MCF 10A (cell line): ENCODE data around the gene GFM2. TPM values are rescaled to one million over a fixed set of nuclear protein-coding genes. Genes with fewer than 3 reads are reported as not detected.

Source experiments
- BruUV-seq: library from RNA; stranded (reverse); fragments of 400-500 nt; replicated peaks from 2 replicates; lab custom pipeline; 2021; lab: Mats Ljungman, UMichigan
- CTCF ChIA-PET: fragments of 300-600 bp; sonication (Branson Sonifier 250); formaldehyde crosslinking; extraction: SDS; loops from one replicate; lab custom pipeline; 2021; ENCODE audit warnings: antibody characterized with exemption, inconsistent platforms; lab: Yijun Ruan, JAX
- POLR2A ChIA-PET: fragments of 300-600, 350-650 bp; sonication (Branson Sonifier 250); formaldehyde crosslinking; extraction: SDS; loops from one replicate; lab custom pipeline; 2020; ENCODE audit warnings: antibody characterized with exemption, inconsistent platforms; lab: Yijun Ruan, JAX
- DNase-seq: peaks from one replicate; pipeline ENCODE4 v3.0.0-alpha.2; 2018; ENCODE audit not compliant: unreplicated experiment
- H3K27ac Mint-ChIP-seq: one replicate; pipeline ENCODE4 v1.8.0; 2022; ENCODE audit warnings: mild to moderate bottlenecking, low read depth, mixed read lengths; ENCODE audit not compliant: unreplicated experiment
- H3K27me3 Mint-ChIP-seq: one replicate; pipeline ENCODE4 v1.8.0; 2022; ENCODE audit warnings: mixed read lengths; ENCODE audit not compliant: insufficient read depth, unreplicated experiment
- H3K36me3 Mint-ChIP-seq: one replicate; pipeline ENCODE4 v1.8.0; 2022; ENCODE audit warnings: mild to moderate bottlenecking, moderate library complexity, mixed read lengths; ENCODE audit not compliant: insufficient read depth, unreplicated experiment
- H3K4me1 Mint-ChIP-seq: one replicate; pipeline ENCODE4 v1.8.0; 2022; ENCODE audit warnings: mixed read lengths; ENCODE audit not compliant: insufficient read depth, unreplicated experiment
- H3K4me3 Mint-ChIP-seq: one replicate; pipeline ENCODE4 v1.8.0; 2022; ENCODE audit warnings: mild to moderate bottlenecking, moderate library complexity, mixed read lengths; ENCODE audit not compliant: unreplicated experiment
- H3K9me3 Mint-ChIP-seq: one replicate; pipeline ENCODE4 v1.8.0; 2022; ENCODE audit warnings: mixed read lengths; ENCODE audit not compliant: unreplicated experiment
- CTCF ChIP-seq: fragments of 200-600 bp; IDR thresholded peaks from one replicate; pipeline ENCODE4 v1.8.0; 2022; ENCODE audit warnings: antibody characterized with exemption, mild to moderate bottlenecking; ENCODE audit not compliant: unreplicated experiment
- intact Hi-C: fragments of 100-400 bp; cut with micrococcal nuclease; formaldehyde crosslinking; loops from 2 replicates; pipeline ENCODE4 v1.14.1; 2022
- total RNA-seq: library from RNA; stranded (reverse); gene quantifications from 2 replicates; pipeline ENCODE4 v1.2.3, GENCODE V29; 2022

GFM2 gene
- total RNA-seq, 1 experiment from 2014 or later = 26.4 TPM

DNA sequence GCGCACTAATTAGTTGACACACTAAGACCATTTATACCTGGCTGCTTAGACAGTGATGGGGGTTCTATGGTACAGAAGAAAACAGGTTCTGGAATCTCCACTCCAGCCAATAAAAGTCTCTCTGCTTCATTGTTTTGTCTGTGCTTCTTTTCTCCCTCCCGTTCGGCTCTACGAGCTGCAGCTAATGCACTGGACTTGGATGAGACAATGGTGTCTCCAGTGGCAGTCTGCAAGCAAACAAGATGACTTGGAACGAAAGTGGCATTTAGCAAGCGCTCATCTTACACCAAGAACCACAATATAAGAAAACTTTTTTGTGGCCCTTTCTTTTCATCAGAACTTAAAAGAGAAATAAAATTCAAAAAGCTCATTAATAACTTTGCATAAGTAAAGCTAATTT lies 30.2 kb downstream of the GFM2 start:
- no peak overlapping the region for H3K27ac Mint-ChIP-seq
- ChIA-PET POLR2A (interaction anchor here (0.6 to 0.9 kb wide), 2 partner anchors 19 to 22 kb away, joined by 3 read pairs; no protein-coding TSS in a partner anchor), CTCF (no interaction called here)
- H3K4me3 Mint-ChIP-seq = no peak overlapping the region
- no peak for TF ChIP-seq CTCF
- no peaks in the 10 kb centered on the region for H3K9me3 Mint-ChIP-seq
- H3K27me3 Mint-ChIP-seq = no peaks in the 10 kb centered on the region
- BruUV-seq = no TSS peak
- H3K36me3 Mint-ChIP-seq = peaks cover 74% of the 10 kb centered on the region
- no peak for DNase-seq
- intact Hi-C loops = no loop called here
- no peaks in the 10 kb centered on the region for H3K4me1 Mint-ChIP-seq

DNA sequence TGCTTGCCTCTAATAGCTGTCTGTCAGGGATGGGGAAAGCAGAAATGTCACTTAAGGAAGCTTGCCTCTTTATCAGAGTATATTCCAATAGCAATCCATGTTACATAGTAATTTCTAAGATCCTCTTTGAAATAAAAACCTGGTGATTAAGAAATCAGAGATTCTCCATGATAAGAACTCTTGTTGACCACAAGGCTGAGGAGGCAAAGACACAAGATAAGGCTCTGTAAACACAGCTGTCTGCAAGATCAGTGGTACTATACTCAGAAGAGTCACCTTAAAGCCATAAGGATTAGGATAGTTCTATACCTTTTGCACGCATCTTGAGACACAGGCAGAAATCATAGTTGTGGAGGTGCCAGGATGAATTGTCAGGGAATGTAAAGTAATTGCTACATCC lies 41.6 kb downstream of the GFM2 start:
- Mint-ChIP-seq H3K36me3 (peaks cover 75% of the 10 kb centered on the region), H3K9me3 (no peaks in the 10 kb centered on the region), H3K27me3 (no peaks in the 10 kb centered on the region), H3K4me3 (no peak overlapping the region), H3K4me1 (no peaks in the 10 kb centered on the region), H3K27ac (no peak overlapping the region)
- POLR2A ChIA-PET = interaction anchor here (1.2 kb wide), 1 partner anchor 18 kb away, joined by 4 read pairs; no protein-coding TSS in a partner anchor
- no peak for DNase-seq
- no peak for TF ChIP-seq CTCF
- no TSS peak for BruUV-seq
- intact Hi-C loops = no loop called here
- CTCF ChIA-PET = interaction anchor here (0.9 kb wide), 1 partner anchor 52 kb away, joined by 3 read pairs; no protein-coding TSS in a partner anchor

GRCh38 chr5:74722271-74722670 lies 44.6 kb downstream of the GFM2 start:
- no peak overlapping the region for H3K4me3 Mint-ChIP-seq
- peaks cover 73% of the 10 kb centered on the region for H3K36me3 Mint-ChIP-seq
- POLR2A ChIA-PET = interaction anchor here (0.6 to 1.1 kb wide), 2 partner anchors 16 to 195 kb away, joined by 3 read pairs; no protein-coding TSS in a partner anchor
- TF ChIP-seq CTCF = no peak
- no peak for DNase-seq
- no peaks in the 10 kb centered on the region for H3K27me3 Mint-ChIP-seq
- H3K4me1 Mint-ChIP-seq = no peaks in the 10 kb centered on the region
- no TSS peak for BruUV-seq
- H3K27ac Mint-ChIP-seq = no peak overlapping the region
- intact Hi-C loops = no loop called here
- H3K9me3 Mint-ChIP-seq = no peaks in the 10 kb centered on the region
- CTCF ChIA-PET = interaction anchor here (0.6 to 1.0 kb wide), 2 partner anchors 49 to 841 kb away, joined by 3 read pairs; no protein-coding TSS in a partner anchor

DNA sequence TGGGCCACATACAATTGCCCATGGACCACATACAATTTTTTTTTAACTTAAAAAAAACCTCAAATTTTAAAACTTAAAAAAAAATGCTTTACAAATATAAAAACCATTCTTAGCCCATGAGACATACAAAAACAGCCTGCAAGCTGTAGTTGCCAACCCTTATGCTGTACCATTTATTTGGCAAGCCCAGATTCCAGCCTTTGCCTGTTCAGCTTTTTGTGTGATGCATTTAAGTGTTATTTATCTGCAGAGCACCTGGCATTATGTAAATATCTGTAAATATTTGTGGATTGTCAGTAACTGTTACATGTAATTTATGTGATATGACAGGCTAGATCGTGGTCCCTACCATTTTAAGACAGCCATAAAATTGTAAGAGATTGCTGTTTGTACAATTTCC lies 49.3 kb downstream of the GFM2 start:
- H3K4me1 Mint-ChIP-seq = no peaks in the 10 kb centered on the region

More for the DNA sequence above, 49.3 kb downstream of the GFM2 start:
- ChIA-PET CTCF (interaction anchor here (0.6 to 1.4 kb wide), 3 partner anchors 21 to 615 kb away, joined by 3 to 5 read pairs (median 3); no protein-coding TSS in a partner anchor), POLR2A (interaction anchor here (0.5 to 1.2 kb wide), 3 partner anchors 19 to 50 kb away, joined by 3 read pairs; partner anchors contain the start of genes GFM2 and NSA2)
- Mint-ChIP-seq H3K27me3 (no peaks in the 10 kb centered on the region), H3K4me3 (no peak overlapping the region), H3K27ac (no peak overlapping the region), H3K9me3 (no peaks in the 10 kb centered on the region), H3K36me3 (peaks cover 68% of the 10 kb centered on the region)
- intact Hi-C loops = no loop called here
- BruUV-seq = no TSS peak
- DNase-seq = no peak
- TF ChIP-seq CTCF = no peak
